Small intestine (tissue), 7 donors: Measurements from ENCODE around the gene POP4. TPM values are rescaled to one million over a fixed set of nuclear protein-coding genes. Genes with fewer than 3 reads are reported as not detected.

Source experiments
- DNase-seq, 2 donors: peaks; one replicate each; pipeline versions ENCODE4 v3.0.0 to v3.0.0-alpha.2; 2013
- FAIRE-seq: peaks from 2 replicates; lab custom pipeline; 2012; peaks lifted over from hg19 to GRCh38; lab: Jason Lieb, UNC
- H3K27ac ChIP-seq, 3 donors: one replicate each; pipeline ENCODE4 v1.5.1; 2013; ENCODE audit warnings: low read length in 2 of 3, mild to moderate bottlenecking in 2 of 3, control low read depth in 1 of 3, inconsistent platforms in 1 of 3, low read depth in 1 of 3, moderate library complexity in 1 of 3
- H3K27me3 ChIP-seq, 3 donors: one replicate each; pipeline ENCODE4 v1.6.1; 2013; ENCODE audit warnings: low read length in 3 of 3, inconsistent platforms in 1 of 3; ENCODE audit not compliant: control insufficient read depth in 3 of 3, insufficient read depth in 3 of 3
- H3K36me3 ChIP-seq, 3 donors: one replicate each; pipeline ENCODE4 v1.6.1; 2013; ENCODE audit warnings: low read length in 3 of 3, inconsistent platforms in 1 of 3, low read depth in 1 of 3, mild to moderate bottlenecking in 1 of 3, moderate library complexity in 1 of 3; ENCODE audit not compliant: control insufficient read depth in 3 of 3, insufficient read depth in 2 of 3
- H3K4me1 ChIP-seq, 3 donors: one replicate each; pipeline ENCODE4 v1.6.1; 2013; ENCODE audit warnings: low read length in 2 of 3, inconsistent platforms in 1 of 3, low read depth in 1 of 3, mild to moderate bottlenecking in 1 of 3, moderate library complexity in 1 of 3; ENCODE audit not compliant: control insufficient read depth in 3 of 3, insufficient read depth in 2 of 3
- H3K4me3 ChIP-seq, 3 donors: one replicate each; pipeline ENCODE4 v1.5.1; 2013; ENCODE audit warnings: low read length in 3 of 3, control low read depth in 1 of 3, inconsistent platforms in 1 of 3, low read depth in 1 of 3, mild to moderate bottlenecking in 1 of 3, moderate library complexity in 1 of 3
- H3K9me3 ChIP-seq, 2 donors: one replicate each; pipeline ENCODE4 v1.6.1; 2013; ENCODE audit warnings: low read depth in 1 of 2, low read length in 1 of 2; ENCODE audit not compliant: control insufficient read depth in 2 of 2, insufficient read depth in 1 of 2
- WGBS, 3 donors: extraction: QIAGEN DNeasy Blood & Tissue Kit; methylation state at CpG; one replicate each; pipeline ENCODE4 v1.1.7; 2013; 5-methylcytosine and 5-hydroxymethylcytosine counted together
- polyA plus RNA-seq, 4 donors: library from polyadenylated mRNA; stranded (reverse) in 3 of 4; unstranded in 1 of 4; fragments of 200-250 nt in 3 of 4; fragments of 120-200 nt in 1 of 4; gene quantifications; one replicate each; pipeline versions ENCODE4 v1.2.1 to v1.2.3, GENCODE V29; 2013
- donor health status: healthy with polysubstance abuse.
- donor health status: control.
- donor health status: control.
- donor health status: Bipolar disorder and iron deficiency.
- donor health status: healthy.

The POP4 gene
- polyA plus RNA-seq, 4 donors = 64.3 to 102 (median 80.8) TPM

DNA sequence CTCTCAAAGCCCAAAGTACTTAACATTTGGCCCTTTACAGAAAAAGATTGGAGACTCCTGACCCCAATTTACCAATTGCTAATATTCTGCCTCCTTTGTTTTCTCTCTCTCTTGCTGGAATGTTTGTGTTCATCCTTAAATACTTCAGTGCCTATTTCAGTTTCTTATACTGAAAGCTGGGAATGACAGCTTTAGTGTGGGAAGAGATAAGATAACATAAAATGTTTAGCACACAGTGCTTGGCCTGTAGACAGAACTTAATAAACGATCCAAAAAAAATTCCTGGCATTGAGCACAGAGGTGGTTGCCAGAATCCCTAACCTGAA, 56.2 kb downstream of the POP4 start:
- no peak overlapping the region for H3K4me3 ChIP-seq
- H3K27me3 ChIP-seq = peaks cover 0 to 5% (median 0%) of the 10 kb centered on the region in 3 donors
- no peaks in the 10 kb centered on the region for H3K36me3 ChIP-seq
- no peaks in the 10 kb centered on the region for H3K9me3 ChIP-seq
- H3K27ac ChIP-seq = peak overlapping the region in 1 of 3 donors; percentile 84
- DNase-seq = no peak
- FAIRE-seq = no peak
- peaks cover 0 to 13% (median 0%) of the 10 kb centered on the region in 3 donors for H3K4me1 ChIP-seq
- WGBS, 3 donors = 4 to 25% (median 16%) methylated on average over 1 of the region's 1 CpG

DNA sequence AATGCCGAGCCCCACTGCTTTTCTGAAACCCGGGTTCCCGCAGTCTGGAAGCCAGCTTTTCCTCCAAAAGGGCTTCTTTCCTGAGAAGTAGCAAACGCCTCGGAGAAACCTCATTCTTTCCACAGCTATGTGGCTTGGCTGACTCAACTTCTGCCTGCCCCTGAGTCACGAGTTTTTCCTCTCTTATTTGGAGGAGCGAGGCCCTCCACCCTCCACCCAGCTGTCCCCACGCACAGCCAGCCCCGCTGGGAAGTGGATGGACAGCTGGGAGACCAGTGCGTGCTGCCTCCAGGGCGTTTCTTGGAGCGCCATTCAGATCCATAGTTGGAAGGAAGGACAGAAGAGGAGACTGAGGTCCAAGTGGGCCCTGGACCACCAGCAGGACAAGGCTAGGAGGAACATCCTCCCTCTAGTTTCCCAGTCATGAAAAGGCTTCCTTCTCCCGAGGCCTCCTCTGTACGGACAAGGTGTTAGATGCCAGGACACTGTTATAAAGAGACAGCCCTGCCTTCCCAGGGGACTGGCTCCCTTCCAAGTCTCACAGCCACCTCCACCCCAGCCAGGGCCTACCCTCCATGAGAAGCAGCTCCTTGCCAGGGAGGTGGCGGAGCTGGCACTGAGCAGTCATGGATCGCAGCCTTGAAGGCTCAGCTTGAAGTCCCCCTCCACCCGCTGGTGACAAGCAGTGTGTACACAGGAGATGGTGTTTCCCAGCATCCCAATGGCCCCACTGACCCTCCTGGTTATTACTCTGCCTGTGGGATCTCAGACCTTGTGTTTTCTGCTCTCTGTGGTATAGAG, 56.7 kb downstream of the POP4 start:
- no peaks in the 10 kb centered on the region for H3K9me3 ChIP-seq
- peak overlapping the region in 1 of 3 donors; percentile 84 for H3K27ac ChIP-seq
- peak; percentile 12 to 34 for DNase-seq
- no peaks in the 10 kb centered on the region for H3K36me3 ChIP-seq
- FAIRE-seq = no peak
- no peak overlapping the region for H3K4me3 ChIP-seq
- H3K27me3 ChIP-seq = peaks cover 0 to 5% (median 0%) of the 10 kb centered on the region in 3 donors
- 12 to 39% (median 22%) methylated on average over 17 of the region's 17 CpGs for WGBS, 3 donors
- peaks cover 0 to 13% (median 0%) of the 10 kb centered on the region in 3 donors for H3K4me1 ChIP-seq

DNA sequence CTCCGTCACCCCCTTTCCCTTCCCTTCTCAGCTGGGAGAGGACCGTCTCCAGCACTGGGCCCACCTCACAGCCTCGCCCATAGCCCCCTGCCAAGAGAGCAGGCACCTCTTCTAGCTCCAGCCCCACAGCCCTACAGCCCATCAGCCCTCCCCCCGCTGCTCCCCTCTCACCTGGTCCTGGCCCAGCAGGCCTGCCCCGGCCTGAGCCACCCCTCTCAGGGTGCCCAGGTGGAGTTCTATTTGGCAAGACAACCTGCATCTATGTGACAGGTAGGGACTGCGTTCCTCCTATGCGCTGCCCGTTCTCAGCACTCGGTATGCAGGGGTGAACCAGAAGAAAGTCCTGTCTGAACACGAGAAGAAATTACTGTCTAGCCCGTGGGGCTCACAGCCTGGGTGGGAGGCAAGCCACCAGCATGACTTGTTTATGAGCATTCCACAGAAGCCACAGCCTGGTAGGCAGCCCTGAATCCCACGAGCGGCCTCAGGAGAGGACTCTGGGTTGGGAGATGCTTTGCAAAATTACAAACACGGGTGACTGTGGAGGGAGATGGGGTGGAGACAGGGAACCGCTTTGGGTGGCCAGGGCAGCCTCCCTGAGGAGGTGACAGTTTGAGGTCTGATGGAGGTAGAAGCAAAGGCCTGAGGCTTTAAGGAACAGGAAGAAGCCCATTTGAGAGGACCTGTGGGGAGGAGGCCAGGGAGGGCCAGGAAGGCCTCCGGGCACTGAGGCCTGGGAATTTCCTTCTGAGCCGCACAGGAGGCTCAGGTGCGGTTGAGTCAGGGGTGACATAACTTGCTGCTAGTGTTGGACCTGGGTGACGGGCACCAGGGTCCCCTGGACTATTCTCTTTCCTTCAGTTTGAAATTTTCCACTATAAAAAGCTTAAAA, 58.0 kb downstream of the POP4 start:
- Histone ChIP-seq H3K4me3 (no peak overlapping the region), H3K36me3 (no peaks in the 10 kb centered on the region), H3K4me1 (peaks cover 0 to 13% (median 0%) of the 10 kb centered on the region in 3 donors), H3K27ac (no peak overlapping the region), H3K27me3 (peaks cover 0 to 5% (median 0%) of the 10 kb centered on the region in 3 donors), H3K9me3 (no peaks in the 10 kb centered on the region)
- FAIRE-seq (no peak), DNase-seq (no peak)
- WGBS, 3 donors = 86 to 93% (median 91%) methylated on average over 19 of the region's 19 CpGs

DNA sequence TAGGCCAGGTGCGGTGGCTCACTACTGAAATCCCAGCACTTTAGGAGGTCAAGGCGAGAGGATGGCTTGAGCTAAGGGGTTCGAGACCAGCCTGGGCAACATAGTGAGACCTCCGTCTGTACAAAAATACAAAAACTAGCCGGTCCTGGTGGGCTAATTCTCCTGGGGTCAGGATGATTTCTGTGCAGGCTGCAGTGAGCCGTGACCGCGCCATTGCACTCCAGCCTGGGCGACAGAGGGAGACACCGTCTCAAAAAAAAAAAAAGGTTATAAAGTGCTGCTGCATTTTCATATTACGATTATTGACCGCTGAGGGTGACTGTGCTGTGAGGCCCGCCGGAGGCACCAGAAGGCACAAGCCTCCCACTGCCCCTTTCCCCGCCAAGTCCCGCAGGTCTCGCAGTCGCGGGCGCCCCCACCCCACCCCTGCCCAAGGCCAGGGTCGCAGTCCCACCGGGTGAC, 58.7 kb downstream of the POP4 start:
- peaks cover 0 to 5% (median 0%) of the 10 kb centered on the region in 3 donors for H3K27me3 ChIP-seq
- H3K36me3 ChIP-seq = no peaks in the 10 kb centered on the region
- no peaks in the 10 kb centered on the region for H3K9me3 ChIP-seq
- 26 to 36% (median 30%) methylated on average over 18 to 22 of the region's 22 CpGs for WGBS, 3 donors
- DNase-seq (no peak), FAIRE-seq (no peak)
- H3K27ac ChIP-seq = no peak overlapping the region
- H3K4me1 ChIP-seq = peaks cover 0 to 13% (median 0%) of the 10 kb centered on the region in 3 donors
- peak overlapping the region; percentile 15 to 70 (median 51) for H3K4me3 ChIP-seq

GRCh38 chr19:29665215-29665825, 59.2 kb downstream of the POP4 start, which contains the start of gene PLEKHF1:
Gene PLEKHF1 (plus strand): TSS chr19:29665461. CDS start chr19:29673840, 8,379 bp downstream.
- H3K9me3 ChIP-seq = no peaks in the 10 kb centered on the region
- H3K27ac ChIP-seq = peak within 1 kb of the TSS; percentile 36 to 85 (median 53)
- peaks cover 0 to 5% (median 0%) of the 10 kb centered on the region in 3 donors for H3K27me3 ChIP-seq
- H3K4me1 ChIP-seq = peaks cover 0 to 13% (median 0%) of the 10 kb centered on the region in 3 donors
- WGBS, 3 donors = 0 to 1% (median 0%) methylated on average over 18 to 75 of the region's 75 CpGs
- no peak for FAIRE-seq
- no peaks in the 10 kb centered on the region for H3K36me3 ChIP-seq
- DNase-seq = peak; percentile 84 to 93
- H3K4me3 ChIP-seq = peak within 1 kb of the TSS; percentile 51 to 86 (median 70)

GRCh38 chr19:29665826-29666577, 59.9 kb downstream of the POP4 start:
- FAIRE-seq = no peak
- Histone ChIP-seq H3K9me3 (no peaks in the 10 kb centered on the region), H3K27ac (peak overlapping the region; percentile 36 to 85 (median 53)), H3K4me1 (peaks cover 0 to 13% (median 0%) of the 10 kb centered on the region in 3 donors), H3K27me3 (peaks cover 0 to 5% (median 0%) of the 10 kb centered on the region in 3 donors), H3K36me3 (no peaks in the 10 kb centered on the region), H3K4me3 (peak overlapping the region; percentile 51 to 86 (median 70))
- DNase-seq = peak; percentile 30 to 43
- WGBS, 3 donors = 1 to 4% (median 3%) methylated on average over 24 to 30 of the region's 30 CpGs
